ENCODE results near the gene SLC7A5. TPM values are rescaled to one million over a fixed set of nuclear protein-coding genes. Genes with fewer than 3 reads are reported as not detected.
A peak's percentile ranks its signal among the peaks of the same experiment; 100 is the strongest.

Gene SLC7A5
- total and polyA plus RNA-seq, 12 donors: 1.2 to 15.3 (median 4.1) TPM

DNA sequence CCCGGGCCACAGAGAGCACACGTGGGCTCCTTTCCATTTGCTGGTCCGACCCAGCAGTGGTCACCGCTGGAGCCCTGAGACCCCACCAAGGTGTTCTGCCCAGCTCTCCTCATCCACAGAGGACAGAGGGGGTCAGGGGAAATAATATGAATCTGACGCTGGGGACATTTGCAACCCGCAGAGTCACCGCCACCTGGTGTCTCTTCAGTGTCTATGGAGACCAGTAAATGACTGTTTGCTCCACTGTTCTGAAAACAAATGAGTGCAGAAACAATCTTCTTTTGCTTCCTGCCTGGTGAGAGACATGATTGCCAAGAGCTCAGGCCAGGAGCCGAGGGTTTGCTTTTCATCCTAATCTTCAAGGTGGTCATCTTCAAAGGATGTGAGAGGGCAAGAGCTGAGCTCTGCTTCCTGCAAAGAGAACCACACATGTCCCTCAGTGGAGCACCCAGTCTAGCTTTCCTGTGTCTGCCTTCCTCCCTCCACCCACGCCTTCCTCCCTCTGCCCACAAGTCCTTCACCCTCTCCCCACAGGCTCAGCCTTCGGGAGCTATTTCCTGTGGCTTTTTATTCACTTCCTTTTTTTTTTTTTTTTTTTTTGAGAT lies 88.8 kb downstream of the SLC7A5 start:
- TF ChIP-seq, protein P1, sequence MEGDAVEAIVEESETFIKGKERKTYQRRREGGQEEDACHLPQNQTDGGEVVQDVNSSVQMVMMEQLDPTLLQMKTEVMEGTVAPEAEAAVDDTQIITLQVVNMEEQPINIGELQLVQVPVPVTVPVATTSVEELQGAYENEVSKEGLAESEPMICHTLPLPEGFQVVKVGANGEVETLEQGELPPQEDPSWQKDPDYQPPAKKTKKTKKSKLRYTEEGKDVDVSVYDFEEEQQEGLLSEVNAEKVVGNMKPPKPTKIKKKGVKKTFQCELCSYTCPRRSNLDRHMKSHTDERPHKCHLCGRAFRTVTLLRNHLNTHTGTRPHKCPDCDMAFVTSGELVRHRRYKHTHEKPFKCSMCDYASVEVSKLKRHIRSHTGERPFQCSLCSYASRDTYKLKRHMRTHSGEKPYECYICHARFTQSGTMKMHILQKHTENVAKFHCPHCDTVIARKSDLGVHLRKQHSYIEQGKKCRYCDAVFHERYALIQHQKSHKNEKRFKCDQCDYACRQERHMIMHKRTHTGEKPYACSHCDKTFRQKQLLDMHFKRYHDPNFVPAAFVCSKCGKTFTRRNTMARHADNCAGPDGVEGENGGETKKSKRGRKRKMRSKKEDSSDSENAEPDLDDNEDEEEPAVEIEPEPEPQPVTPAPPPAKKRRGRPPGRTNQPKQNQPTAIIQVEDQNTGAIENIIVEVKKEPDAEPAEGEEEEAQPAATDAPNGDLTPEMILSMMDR (IDR thresholded peaks at IDR 0.05): no peak
- Histone ChIP-seq H3K4me1 (peaks cover 0 to 40% (median 17%) of the 10 kb centered on the region in 9 donors), H3K9me3 (no peaks in the 10 kb centered on the region), H3K36me3 (no peaks in the 10 kb centered on the region), H3K27me3 (peaks cover 0 to 8% (median 0%) of the 10 kb centered on the region in 7 donors), H3K4me3 (no peak overlapping the region), H3K27ac (peak overlapping the region in 1 of 10 donors; percentile 69)
- intact Hi-C loops (cut with DNase I): loop anchor here in 1 of 10 donors (2.0 kb wide), 1 partner anchor 92 kb away; no protein-coding TSS in a partner anchor
- WGBS, 2 donors: 74 to 81% methylated on average over 10 of the region's 10 CpGs
- DNase-seq (peak in 1 of 2 donors; percentile 43), ATAC-seq (peak in 3 of 8 donors; percentile 35 to 51 (median 50))

Small RNAs within 50 kb of the gene (microRNA-seq; reads per million reads assigned to microRNA genes)
- 0 reads per million in 2 donors for gene MIR6775

Other genes starting within 250 kb of the SLC7A5 start
- 10 to 100 TPM in 9 of 10 donors, 1 to 10 TPM in 1; 7.8 to 19.0 (median 12.9) TPM for gene KLHDC4, start 103.5 kb downstream of the SLC7A5 start, total RNA-seq
- 10 to 100 TPM; 14.3 to 31.7 TPM for gene KLHDC4, start 103.5 kb downstream of the SLC7A5 start, polyA plus RNA-seq
- gene CA5A, start 67.0 kb upstream of the SLC7A5 start, total RNA-seq: under 1 TPM in 4 of 10 donors, not detected in 6; 0.15 to 0.65 (median 0.27) TPM
- gene CA5A, start 67.0 kb upstream of the SLC7A5 start, polyA plus RNA-seq: under 1 TPM in 1 of 2 donors, not detected in 1; 0.29 TPM
- gene BANP, start 81.9 kb upstream of the SLC7A5 start, total RNA-seq: 10 to 100 TPM in 9 of 10 donors, 1 to 10 TPM in 1; 9.3 to 20.4 (median 14.3) TPM
- 10 to 100 TPM in 1 of 2 donors, 1 to 10 TPM in 1; 6.1 to 11.3 TPM for gene BANP, start 81.9 kb upstream of the SLC7A5 start, polyA plus RNA-seq